Hepatocyte (in vitro differentiated cells): ENCODE measurements around the gene CCDC136. TPM values are rescaled to one million over a fixed set of nuclear protein-coding genes. Genes with fewer than 3 reads are reported as not detected.

Experiments used
- DNase-seq: peaks from one replicate; pipeline ENCODE4 v3.0.0-alpha.2; 2016; ENCODE audit warnings: low spot score
- H2AFZ ChIP-seq: fragments of 200-600 bp; sonication (generic); 2 replicates; pipeline ENCODE4 v1.6.0; 2016; ENCODE audit warnings: antibody characterized with exemption, mild to moderate bottlenecking
- H3K27ac ChIP-seq: fragments of 200-600 bp; sonication (generic); 2 replicates; pipeline ENCODE4 v1.5.1; 2016; ENCODE audit warnings: mild to moderate bottlenecking
- H3K27me3 ChIP-seq: fragments of 200-600 bp; sonication (generic); 2 replicates; pipeline ENCODE4 v1.6.1; 2016
- H3K36me3 ChIP-seq: fragments of 200-600 bp; sonication (generic); replicated peaks from 2 replicates; pipeline ENCODE4 v1.5.1; 2016; ENCODE audit warnings: low read depth; ENCODE audit not compliant: insufficient read depth
- H3K4me1 ChIP-seq: fragments of 200-600 bp; sonication (generic); 2 replicates; pipeline ENCODE4 v1.5.1; 2016; ENCODE audit warnings: mild to moderate bottlenecking, moderate library complexity; ENCODE audit not compliant: insufficient read depth
- H3K4me2 ChIP-seq: fragments of 200-600 bp; sonication (generic); 2 replicates; pipeline ENCODE4 v1.6.0; 2016
- H3K4me3 ChIP-seq: fragments of 200-600 bp; sonication (generic); 2 replicates; pipeline ENCODE4 v1.5.1; 2016; ENCODE audit warnings: mild to moderate bottlenecking
- H3K79me2 ChIP-seq: fragments of 200-600 bp; sonication (generic); 2 replicates; pipeline ENCODE4 v1.6.0; 2017; ENCODE audit warnings: mild to moderate bottlenecking
- H3K9me2 ChIP-seq: fragments of 200-600 bp; sonication (generic); replicated peaks from 2 replicates; pipeline ENCODE4 v1.6.0; 2017; ENCODE audit warnings: mild to moderate bottlenecking; ENCODE audit not compliant: insufficient read depth
- H3K9me3 ChIP-seq: fragments of 200-600 bp; sonication (generic); 2 replicates; pipeline ENCODE4 v1.5.1; 2016; ENCODE audit warnings: low read depth, mild to moderate bottlenecking
- H4K20me1 ChIP-seq: fragments of 200-600 bp; sonication (generic); 2 replicates; pipeline ENCODE4 v1.6.0; 2016; ENCODE audit warnings: mild to moderate bottlenecking; ENCODE audit not compliant: insufficient read depth, poor library complexity, severe bottlenecking
- CTCF ChIP-seq: fragments of 200-600 bp; sonication (generic); IDR thresholded peaks from 2 replicates; pipeline ENCODE4 v1.5.1; 2016; ENCODE audit warnings: antibody characterized with exemption, mild to moderate bottlenecking; ENCODE audit not compliant: poor library complexity
- EZH2 ChIP-seq: fragments of 200-600 bp; sonication (generic); IDR thresholded peaks from 2 replicates; pipeline ENCODE4 v1.6.1; 2016; ENCODE audit warnings: antibody characterized with exemption, mild to moderate bottlenecking, borderline replicate concordance
- EZH2phosphoT487 ChIP-seq: fragments of 200-600 bp; sonication (generic); IDR thresholded peaks from one replicate; pipeline ENCODE4 v1.6.1; 2018; ENCODE audit warnings: antibody characterized with exemption, mild to moderate bottlenecking, low read depth, moderate library complexity; ENCODE audit not compliant: unreplicated experiment, severe bottlenecking
- WGBS: methylation state at CpG from one replicate; pipeline ENCODE4 v1.1.6; 2016; ENCODE audit warnings: low lambda C conversion rate; ENCODE audit errors: missing lambda C conversion rate; 5-methylcytosine and 5-hydroxymethylcytosine counted together
- polyA plus RNA-seq: library from polyadenylated mRNA; unstranded; fragments of >200 nt; fragmentation: Nextera tagmentation; extraction: Ambion mirVana; gene quantifications from 2 replicates; pipeline ENCODE4 v1.2.1, GENCODE V29; 2016
- total RNA-seq: library from RNA; depleted of rRNA; stranded (reverse); fragments of >200 nt; gene quantifications from 2 replicates; pipeline ENCODE4 v1.2.3, GENCODE V29; 2014

Gene CCDC136
- total and polyA plus RNA-seq, 2 experiments from 2014 or later = 3.8 to 5.6 TPM

GRCh38 chr7:128810473-128810872 is 18.7 kb downstream of the CCDC136 start:
- Histone ChIP-seq H2AFZ (no peak overlapping the region), H4K20me1 (no peaks in the 10 kb centered on the region), H3K27me3 (no peaks in the 10 kb centered on the region), H3K4me2 (no peak overlapping the region), H3K4me1 (no peaks in the 10 kb centered on the region), H3K9me2 (no peaks in the 10 kb centered on the region), H3K27ac (no peak overlapping the region), H3K36me3 (no peaks in the 10 kb centered on the region), H3K79me2 (no peaks in the 10 kb centered on the region), H3K4me3 (no peak overlapping the region), H3K9me3 (no peaks in the 10 kb centered on the region)
- 94% methylated on average over 2 of the region's 2 CpGs for WGBS
- TF ChIP-seq EZH2phosphoT487 (no peak), CTCF (no peak), EZH2 (no peak)
- no peak for DNase-seq

- Histone ChIP-seq H3K4me1 (no peaks in the 10 kb centered on the region), H3K79me2 (no peaks in the 10 kb centered on the region), H3K27me3 (no peaks in the 10 kb centered on the region), H3K4me2 (no peak overlapping the region), H3K4me3 (no peak overlapping the region), H3K27ac (no peak overlapping the region), H3K9me3 (no peaks in the 10 kb centered on the region), H3K36me3 (no peaks in the 10 kb centered on the region), H3K9me2 (no peaks in the 10 kb centered on the region), H2AFZ (no peak overlapping the region), H4K20me1 (no peaks in the 10 kb centered on the region)
- 98% methylated on average over 3 of the region's 3 CpGs for WGBS
- no peak for DNase-seq
- TF ChIP-seq EZH2phosphoT487 (no peak), CTCF (no peak), EZH2 (no peak)
Observed at GRCh38 chr7:128810997-128811396, 19.2 kb downstream of the CCDC136 start.

GRCh38 chr7:128811631-128812430 is 20.1 kb downstream of the CCDC136 start:
- Histone ChIP-seq H3K4me2 (no peak overlapping the region), H3K79me2 (no peaks in the 10 kb centered on the region), H3K4me1 (no peaks in the 10 kb centered on the region), H4K20me1 (no peaks in the 10 kb centered on the region), H3K9me3 (no peaks in the 10 kb centered on the region), H3K4me3 (no peak overlapping the region), H2AFZ (no peak overlapping the region), H3K27ac (no peak overlapping the region), H3K9me2 (no peaks in the 10 kb centered on the region), H3K27me3 (no peaks in the 10 kb centered on the region), H3K36me3 (no peaks in the 10 kb centered on the region)
- TF ChIP-seq EZH2phosphoT487 (no peak), EZH2 (no peak), CTCF (no peak)
- no peak for DNase-seq
- WGBS = 92% methylated on average over 11 of the region's 11 CpGs
